HepG2 (cell line): ENCODE data around the gene ZFP1. TPM values are rescaled to one million over a fixed set of nuclear protein-coding genes. Genes with fewer than 3 reads are reported as not detected.

ENCODE experiments used
- ARHGAP35 ChIP-seq: sonication (generic); formaldehyde crosslinking; IDR thresholded peaks from 2 replicates; pipeline ENCODE4 v1.9.0; 2022; ENCODE audit warnings: mild to moderate bottlenecking, inconsistent platforms, moderate library complexity, missing genetic modification reagents, borderline replicate concordance
- ATF7 ChIP-seq, 2 experiments: fragments of 450-650 bp in 1 of 2; sonication (generic) in 1 of 2; formaldehyde crosslinking in 1 of 2; IDR thresholded peaks; 2 replicates each; pipeline versions ENCODE4 v1.4.0 to v1.6.1; 2016 to 2020; ENCODE audit warnings: antibody characterized with exemption in 1 of 2, mild to moderate bottlenecking in 1 of 2, missing genetic modification reagents in 1 of 2
- ATM ChIP-seq: fragments of 450-650 bp; IDR thresholded peaks from 2 replicates; pipeline ENCODE4 v1.7.1; 2017; ENCODE audit warnings: mild to moderate bottlenecking, borderline replicate concordance
- ELF1 ChIP-seq: sonication (generic); formaldehyde crosslinking; IDR thresholded peaks from 2 replicates; pipeline ENCODE4 v1.4.0; 2020; ENCODE audit warnings: missing genetic modification reagents
- ZBTB42 ChIP-seq: sonication (generic); formaldehyde crosslinking; IDR thresholded peaks from 2 replicates; pipeline ENCODE4 v1.5.0; 2020; ENCODE audit warnings: mild to moderate bottlenecking, missing genetic modification reagents
- ZNF160 ChIP-seq: sonication (generic); formaldehyde crosslinking; IDR thresholded peaks from 2 replicates; pipeline ENCODE4 v1.8.0; 2022; ENCODE audit warnings: mild to moderate bottlenecking, inconsistent platforms, missing genetic modification reagents
- polyA plus RNA-seq, 8 experiments: library from polyadenylated mRNA; depleted of rRNA in 3 of 8; stranded (reverse) in 7 of 8; unstranded in 1 of 8; fragments of >200 nt; fragmentation: Illumina TruSeq in 4 of 8; extraction: Trizol in 4 of 8; gene quantifications; 2 replicates each; pipeline versions ENCODE4 v1.2.1 to v1.2.3, GENCODE V29; 2011 to 2016; ENCODE audit warnings: low read depth in 4 of 8, missing spikeins in 1 of 8, mixed read lengths in 1 of 8; ENCODE audit not compliant: insufficient read depth in 1 of 8
- total RNA-seq, 5 experiments: library from RNA; depleted of rRNA; stranded (reverse); fragments of >200 nt; fragmentation: Illumina TruSeq; extraction: Trizol; gene quantifications; 2 replicates each; pipeline ENCODE4 v1.2.3, GENCODE V29; 2016; ENCODE audit warnings: low read depth in 1 of 5
- TF ChIP-seq, protein P1 (sequence below): sonication (generic); formaldehyde crosslinking; IDR thresholded peaks from 2 replicates; pipeline ENCODE4 v1.5.1; 2020; ENCODE audit warnings: mild to moderate bottlenecking, missing genetic modification reagents, borderline replicate concordance
- TF ChIP-seq, protein P2 (sequence below): sonication (generic); formaldehyde crosslinking; IDR thresholded peaks from 2 replicates; pipeline ENCODE4 v1.4.0; 2020; ENCODE audit warnings: missing genetic modification reagents
- TF ChIP-seq, protein P3 (sequence below): sonication (generic); formaldehyde crosslinking; IDR thresholded peaks from 2 replicates; pipeline ENCODE4 v1.4.0; 2020; ENCODE audit warnings: missing genetic modification reagents, borderline replicate concordance
- TF ChIP-seq, protein P4 (sequence below): sonication (generic); formaldehyde crosslinking; IDR thresholded peaks from 2 replicates; pipeline ENCODE4 v1.5.0; 2020; ENCODE audit warnings: mild to moderate bottlenecking, missing genetic modification reagents

Gene ZFP1
- total and polyA plus RNA-seq, 2 of the 13 experiments (the other 11 are each of a cell fraction or from before 2014, with no cell fraction given): 8.3 to 14.0 TPM

DNA sequence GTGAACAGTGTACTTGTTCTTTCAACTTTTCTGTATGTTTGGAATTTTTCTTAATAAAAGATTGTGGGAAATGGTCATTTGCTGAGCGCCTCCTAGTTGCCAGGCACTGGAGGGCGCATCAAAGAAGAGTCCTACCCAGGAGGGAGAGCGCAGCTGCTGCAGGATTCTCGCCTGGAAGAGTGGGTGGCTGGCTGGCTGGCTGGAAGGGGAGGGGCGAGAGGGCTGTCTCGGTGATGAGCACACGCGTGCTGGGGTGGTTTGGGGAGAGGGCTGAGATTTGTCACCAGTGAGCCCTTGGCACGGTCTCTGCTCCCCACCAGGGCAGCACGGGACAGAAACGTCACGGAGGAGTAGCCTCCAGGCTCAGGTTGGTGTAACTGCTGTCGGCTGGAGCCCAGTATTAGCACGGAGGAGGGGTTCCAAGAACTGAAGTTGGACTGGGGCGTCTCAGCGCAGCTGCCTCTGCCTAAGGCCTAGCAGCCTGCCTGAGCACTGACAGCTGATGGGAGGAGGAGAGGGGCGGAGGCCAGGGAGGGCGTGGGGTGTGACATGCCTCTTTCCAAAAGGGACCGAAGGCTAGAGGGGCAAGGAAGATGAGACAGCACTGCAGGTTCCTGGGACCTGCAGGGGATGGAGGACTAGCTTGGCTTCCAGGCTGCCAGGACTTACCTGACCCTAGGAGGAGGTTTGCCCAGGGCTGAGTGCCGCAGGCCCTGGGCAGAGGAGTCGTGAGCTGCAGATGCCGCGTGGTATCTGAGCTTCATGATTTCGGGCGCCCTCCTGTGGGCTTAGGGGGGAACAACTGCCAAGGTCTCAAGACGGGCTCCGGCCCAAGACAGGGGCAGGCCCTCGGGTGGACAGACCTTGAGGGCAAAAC, 37.4 kb upstream of the ZFP1 start (continued):
- TF ChIP-seq, protein P1, sequence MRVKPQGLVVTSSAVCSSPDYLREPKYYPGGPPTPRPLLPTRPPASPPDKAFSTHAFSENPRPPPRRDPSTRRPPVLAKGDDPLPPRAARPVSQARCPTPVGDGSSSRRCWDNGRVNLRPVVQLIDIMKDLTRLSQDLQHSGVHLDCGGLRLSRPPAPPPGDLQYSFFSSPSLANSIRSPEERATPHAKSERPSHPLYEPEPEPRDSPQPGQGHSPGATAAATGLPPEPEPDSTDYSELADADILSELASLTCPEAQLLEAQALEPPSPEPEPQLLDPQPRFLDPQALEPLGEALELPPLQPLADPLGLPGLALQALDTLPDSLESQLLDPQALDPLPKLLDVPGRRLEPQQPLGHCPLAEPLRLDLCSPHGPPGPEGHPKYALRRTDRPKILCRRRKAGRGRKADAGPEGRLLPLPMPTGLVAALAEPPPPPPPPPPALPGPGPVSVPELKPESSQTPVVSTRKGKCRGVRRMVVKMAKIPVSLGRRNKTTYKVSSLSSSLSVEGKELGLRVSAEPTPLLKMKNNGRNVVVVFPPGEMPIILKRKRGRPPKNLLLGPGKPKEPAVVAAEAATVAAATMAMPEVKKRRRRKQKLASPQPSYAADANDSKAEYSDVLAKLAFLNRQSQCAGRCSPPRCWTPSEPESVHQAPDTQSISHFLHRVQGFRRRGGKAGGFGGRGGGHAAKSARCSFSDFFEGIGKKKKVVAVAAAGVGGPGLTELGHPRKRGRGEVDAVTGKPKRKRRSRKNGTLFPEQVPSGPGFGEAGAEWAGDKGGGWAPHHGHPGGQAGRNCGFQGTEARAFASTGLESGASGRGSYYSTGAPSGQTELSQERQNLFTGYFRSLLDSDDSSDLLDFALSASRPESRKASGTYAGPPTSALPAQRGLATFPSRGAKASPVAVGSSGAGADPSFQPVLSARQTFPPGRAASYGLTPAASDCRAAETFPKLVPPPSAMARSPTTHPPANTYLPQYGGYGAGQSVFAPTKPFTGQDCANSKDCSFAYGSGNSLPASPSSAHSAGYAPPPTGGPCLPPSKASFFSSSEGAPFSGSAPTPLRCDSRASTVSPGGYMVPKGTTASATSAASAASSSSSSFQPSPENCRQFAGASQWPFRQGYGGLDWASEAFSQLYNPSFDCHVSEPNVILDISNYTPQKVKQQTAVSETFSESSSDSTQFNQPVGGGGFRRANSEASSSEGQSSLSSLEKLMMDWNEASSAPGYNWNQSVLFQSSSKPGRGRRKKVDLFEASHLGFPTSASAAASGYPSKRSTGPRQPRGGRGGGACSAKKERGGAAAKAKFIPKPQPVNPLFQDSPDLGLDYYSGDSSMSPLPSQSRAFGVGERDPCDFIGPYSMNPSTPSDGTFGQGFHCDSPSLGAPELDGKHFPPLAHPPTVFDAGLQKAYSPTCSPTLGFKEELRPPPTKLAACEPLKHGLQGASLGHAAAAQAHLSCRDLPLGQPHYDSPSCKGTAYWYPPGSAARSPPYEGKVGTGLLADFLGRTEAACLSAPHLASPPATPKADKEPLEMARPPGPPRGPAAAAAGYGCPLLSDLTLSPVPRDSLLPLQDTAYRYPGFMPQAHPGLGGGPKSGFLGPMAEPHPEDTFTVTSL (CRISPR knock-in tag): peak; percentile 67; the same call in 1 of the 2 replicates
- TF ChIP-seq, protein P2, sequence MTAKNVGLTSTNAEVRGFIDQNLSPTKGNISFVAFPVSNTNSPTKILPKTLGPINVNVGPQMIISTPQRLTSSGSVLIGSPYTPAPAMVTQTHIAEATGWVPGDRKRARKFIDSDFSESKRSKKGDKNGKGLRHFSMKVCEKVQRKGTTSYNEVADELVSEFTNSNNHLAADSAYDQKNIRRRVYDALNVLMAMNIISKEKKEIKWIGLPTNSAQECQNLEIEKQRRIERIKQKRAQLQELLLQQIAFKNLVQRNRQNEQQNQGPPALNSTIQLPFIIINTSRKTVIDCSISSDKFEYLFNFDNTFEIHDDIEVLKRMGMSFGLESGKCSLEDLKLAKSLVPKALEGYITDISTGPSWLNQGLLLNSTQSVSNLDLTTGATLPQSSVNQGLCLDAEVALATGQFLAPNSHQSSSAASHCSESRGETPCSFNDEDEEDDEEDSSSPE (CRISPR knock-in tag): peak; percentile 50; the same call in 1 of the 2 replicates
- TF ChIP-seq, protein P3, sequence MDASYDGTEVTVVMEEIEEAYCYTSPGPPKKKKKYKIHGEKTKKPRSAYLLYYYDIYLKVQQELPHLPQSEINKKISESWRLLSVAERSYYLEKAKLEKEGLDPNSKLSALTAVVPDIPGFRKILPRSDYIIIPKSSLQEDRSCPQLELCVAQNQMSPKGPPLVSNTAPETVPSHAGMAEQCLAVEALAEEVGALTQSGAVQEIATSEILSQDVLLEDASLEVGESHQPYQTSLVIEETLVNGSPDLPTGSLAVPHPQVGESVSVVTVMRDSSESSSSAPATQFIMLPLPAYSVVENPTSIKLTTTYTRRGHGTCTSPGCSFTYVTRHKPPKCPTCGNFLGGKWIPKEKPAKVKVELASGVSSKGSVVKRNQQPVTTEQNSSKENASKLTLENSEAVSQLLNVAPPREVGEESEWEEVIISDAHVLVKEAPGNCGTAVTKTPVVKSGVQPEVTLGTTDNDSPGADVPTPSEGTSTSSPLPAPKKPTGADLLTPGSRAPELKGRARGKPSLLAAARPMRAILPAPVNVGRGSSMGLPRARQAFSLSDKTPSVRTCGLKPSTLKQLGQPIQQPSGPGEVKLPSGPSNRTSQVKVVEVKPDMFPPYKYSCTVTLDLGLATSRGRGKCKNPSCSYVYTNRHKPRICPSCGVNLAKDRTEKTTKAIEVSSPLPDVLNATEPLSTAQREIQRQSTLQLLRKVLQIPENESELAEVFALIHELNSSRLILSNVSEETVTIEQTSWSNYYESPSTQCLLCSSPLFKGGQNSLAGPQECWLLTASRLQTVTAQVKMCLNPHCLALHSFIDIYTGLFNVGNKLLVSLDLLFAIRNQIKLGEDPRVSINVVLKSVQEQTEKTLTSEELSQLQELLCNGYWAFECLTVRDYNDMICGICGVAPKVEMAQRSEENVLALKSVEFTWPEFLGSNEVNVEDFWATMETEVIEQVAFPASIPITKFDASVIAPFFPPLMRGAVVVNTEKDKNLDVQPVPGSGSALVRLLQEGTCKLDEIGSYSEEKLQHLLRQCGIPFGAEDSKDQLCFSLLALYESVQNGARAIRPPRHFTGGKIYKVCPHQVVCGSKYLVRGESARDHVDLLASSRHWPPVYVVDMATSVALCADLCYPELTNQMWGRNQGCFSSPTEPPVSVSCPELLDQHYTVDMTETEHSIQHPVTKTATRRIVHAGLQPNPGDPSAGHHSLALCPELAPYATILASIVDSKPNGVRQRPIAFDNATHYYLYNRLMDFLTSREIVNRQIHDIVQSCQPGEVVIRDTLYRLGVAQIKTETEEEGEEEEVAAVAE: no peak
- no peak for TF ChIP-seq ZBTB42 (CRISPR knock-in tag)
- no peak; the same call in 1 of the 2 replicates for TF ChIP-seq ELF1 (CRISPR knock-in tag)
- TF ChIP-seq, protein P4, sequence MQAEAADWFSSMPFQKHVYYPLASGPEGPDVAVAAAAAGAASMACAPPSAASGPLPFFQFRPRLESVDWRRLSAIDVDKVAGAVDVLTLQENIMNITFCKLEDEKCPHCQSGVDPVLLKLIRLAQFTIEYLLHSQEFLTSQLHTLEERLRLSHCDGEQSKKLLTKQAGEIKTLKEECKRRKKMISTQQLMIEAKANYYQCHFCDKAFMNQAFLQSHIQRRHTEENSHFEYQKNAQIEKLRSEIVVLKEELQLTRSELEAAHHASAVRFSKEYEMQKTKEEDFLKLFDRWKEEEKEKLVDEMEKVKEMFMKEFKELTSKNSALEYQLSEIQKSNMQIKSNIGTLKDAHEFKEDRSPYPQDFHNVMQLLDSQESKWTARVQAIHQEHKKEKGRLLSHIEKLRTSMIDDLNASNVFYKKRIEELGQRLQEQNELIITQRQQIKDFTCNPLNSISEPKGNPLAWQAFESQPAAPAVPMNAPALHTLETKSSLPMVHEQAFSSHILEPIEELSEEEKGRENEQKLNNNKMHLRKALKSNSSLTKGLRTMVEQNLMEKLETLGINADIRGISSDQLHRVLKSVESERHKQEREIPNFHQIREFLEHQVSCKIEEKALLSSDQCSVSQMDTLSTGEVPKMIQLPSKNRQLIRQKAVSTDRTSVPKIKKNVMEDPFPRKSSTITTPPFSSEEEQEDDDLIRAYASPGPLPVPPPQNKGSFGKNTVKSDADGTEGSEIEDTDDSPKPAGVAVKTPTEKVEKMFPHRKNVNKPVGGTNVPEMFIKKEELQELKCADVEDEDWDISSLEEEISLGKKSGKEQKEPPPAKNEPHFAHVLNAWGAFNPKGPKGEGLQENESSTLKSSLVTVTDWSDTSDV (CRISPR knock-in tag): no peak
- no peak for TF ChIP-seq ARHGAP35 (CRISPR knock-in tag)
- TF ChIP-seq ZNF160 (CRISPR knock-in tag): peak; percentile 59; the same call in 1 of the 2 replicates
- no peak for TF ChIP-seq ATF7 (IDR thresholded peaks at IDR 0.05)
- TF ChIP-seq ATF7 (CRISPR knock-in tag; IDR thresholded peaks at IDR 0.05): peak; percentile 26; the same call in 1 of the 2 replicates
- no peak for TF ChIP-seq ATM
